MCF 10A (cell line): Measurements from ENCODE around the gene CCND3. TPM values are rescaled to one million over a fixed set of nuclear protein-coding genes. Genes with fewer than 3 reads are reported as not detected.

Experiments used
- BruUV-seq: library from RNA; stranded (reverse); fragments of 400-500 nt; replicated peaks from 2 replicates; lab custom pipeline; 2021; lab: Mats Ljungman, UMichigan
- CTCF ChIA-PET: fragments of 300-600 bp; sonication (Branson Sonifier 250); formaldehyde crosslinking; extraction: SDS; loops from one replicate; lab custom pipeline; 2021; ENCODE audit warnings: antibody characterized with exemption, inconsistent platforms; lab: Yijun Ruan, JAX
- POLR2A ChIA-PET: fragments of 300-600, 350-650 bp; sonication (Branson Sonifier 250); formaldehyde crosslinking; extraction: SDS; loops from one replicate; lab custom pipeline; 2020; ENCODE audit warnings: antibody characterized with exemption, inconsistent platforms; lab: Yijun Ruan, JAX
- DNase-seq: peaks from one replicate; pipeline ENCODE4 v3.0.0-alpha.2; 2018; ENCODE audit not compliant: unreplicated experiment
- H3K27ac Mint-ChIP-seq: one replicate; pipeline ENCODE4 v1.8.0; 2022; ENCODE audit warnings: mild to moderate bottlenecking, low read depth, mixed read lengths; ENCODE audit not compliant: unreplicated experiment
- H3K27me3 Mint-ChIP-seq: one replicate; pipeline ENCODE4 v1.8.0; 2022; ENCODE audit warnings: mixed read lengths; ENCODE audit not compliant: insufficient read depth, unreplicated experiment
- H3K36me3 Mint-ChIP-seq: one replicate; pipeline ENCODE4 v1.8.0; 2022; ENCODE audit warnings: mild to moderate bottlenecking, moderate library complexity, mixed read lengths; ENCODE audit not compliant: insufficient read depth, unreplicated experiment
- H3K4me1 Mint-ChIP-seq: one replicate; pipeline ENCODE4 v1.8.0; 2022; ENCODE audit warnings: mixed read lengths; ENCODE audit not compliant: insufficient read depth, unreplicated experiment
- H3K4me3 Mint-ChIP-seq: one replicate; pipeline ENCODE4 v1.8.0; 2022; ENCODE audit warnings: mild to moderate bottlenecking, moderate library complexity, mixed read lengths; ENCODE audit not compliant: unreplicated experiment
- H3K9me3 Mint-ChIP-seq: one replicate; pipeline ENCODE4 v1.8.0; 2022; ENCODE audit warnings: mixed read lengths; ENCODE audit not compliant: unreplicated experiment
- intact Hi-C: fragments of 100-400 bp; cut with micrococcal nuclease; formaldehyde crosslinking; loops from 2 replicates; pipeline ENCODE4 v1.14.1; 2022
- total RNA-seq: library from RNA; stranded (reverse); gene quantifications from 2 replicates; pipeline ENCODE4 v1.2.3, GENCODE V29; 2022
- TF ChIP-seq, protein P1 (sequence below): fragments of 200-600 bp; IDR thresholded peaks from one replicate; pipeline ENCODE4 v1.8.0; 2022; ENCODE audit warnings: antibody characterized with exemption, mild to moderate bottlenecking; ENCODE audit not compliant: unreplicated experiment

Gene CCND3
- total RNA-seq, 1 experiment from 2014 or later: 75.8 TPM

DNA sequence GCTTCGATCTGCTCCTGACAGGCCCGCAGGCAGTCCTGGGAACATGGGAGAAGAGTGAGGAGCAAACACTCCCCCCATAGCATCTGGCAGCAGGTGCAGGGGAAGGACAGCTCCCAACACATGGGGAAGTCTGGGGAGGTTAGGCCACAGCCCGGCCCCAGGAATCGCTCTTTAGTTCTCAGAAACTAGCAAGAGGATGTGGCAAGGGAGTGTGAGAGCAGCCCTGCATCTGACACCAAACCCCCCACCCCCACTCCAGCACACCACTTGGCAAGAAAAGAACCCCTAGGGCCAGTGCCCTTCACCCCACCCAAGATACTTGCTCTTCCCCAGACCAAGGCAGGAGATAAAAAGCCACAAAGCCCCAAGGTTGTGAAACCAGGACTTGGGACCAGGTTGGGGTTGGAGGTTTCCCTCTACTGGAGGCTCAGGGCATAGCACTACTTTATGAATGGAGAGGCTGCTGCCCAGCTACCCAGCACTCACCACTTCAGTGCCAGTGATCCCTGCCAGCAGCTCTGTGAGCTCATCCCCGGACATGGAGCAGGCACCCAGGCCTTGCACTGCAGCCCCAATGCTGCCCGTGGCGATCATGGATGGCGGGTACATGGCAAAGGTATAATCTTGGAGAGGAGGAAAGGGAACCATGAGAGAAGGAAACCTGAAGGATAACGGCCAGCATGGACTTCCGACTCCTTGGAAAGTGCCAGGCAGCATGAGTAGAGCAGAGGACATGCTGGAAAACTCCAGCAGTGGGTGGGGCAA is 5.4 kb downstream of the CCND3 start:
- Mint-ChIP-seq H3K9me3 (no peaks in the 10 kb centered on the region), H3K27ac (peak overlapping the region; percentile 25), H3K4me3 (no peak overlapping the region), H3K4me1 (peaks cover 31% of the 10 kb centered on the region), H3K27me3 (no peaks in the 10 kb centered on the region), H3K36me3 (peaks cover 94% of the 10 kb centered on the region)
- TF ChIP-seq, protein P1, sequence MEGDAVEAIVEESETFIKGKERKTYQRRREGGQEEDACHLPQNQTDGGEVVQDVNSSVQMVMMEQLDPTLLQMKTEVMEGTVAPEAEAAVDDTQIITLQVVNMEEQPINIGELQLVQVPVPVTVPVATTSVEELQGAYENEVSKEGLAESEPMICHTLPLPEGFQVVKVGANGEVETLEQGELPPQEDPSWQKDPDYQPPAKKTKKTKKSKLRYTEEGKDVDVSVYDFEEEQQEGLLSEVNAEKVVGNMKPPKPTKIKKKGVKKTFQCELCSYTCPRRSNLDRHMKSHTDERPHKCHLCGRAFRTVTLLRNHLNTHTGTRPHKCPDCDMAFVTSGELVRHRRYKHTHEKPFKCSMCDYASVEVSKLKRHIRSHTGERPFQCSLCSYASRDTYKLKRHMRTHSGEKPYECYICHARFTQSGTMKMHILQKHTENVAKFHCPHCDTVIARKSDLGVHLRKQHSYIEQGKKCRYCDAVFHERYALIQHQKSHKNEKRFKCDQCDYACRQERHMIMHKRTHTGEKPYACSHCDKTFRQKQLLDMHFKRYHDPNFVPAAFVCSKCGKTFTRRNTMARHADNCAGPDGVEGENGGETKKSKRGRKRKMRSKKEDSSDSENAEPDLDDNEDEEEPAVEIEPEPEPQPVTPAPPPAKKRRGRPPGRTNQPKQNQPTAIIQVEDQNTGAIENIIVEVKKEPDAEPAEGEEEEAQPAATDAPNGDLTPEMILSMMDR: peak; percentile 76
- no TSS peak for BruUV-seq
- POLR2A ChIA-PET: interaction anchor here (1.0 to 14.4 kb wide), 4 partner anchors 14 to 135 kb away, joined by 4 to 157 read pairs (median 72); partner anchors contain the start of genes BYSL, MED20 and TAF8
- DNase-seq: peak; percentile 93
- intact Hi-C loops: loop anchor here (1.0 to 5.0 kb wide), 6 partner anchors 16 to 149 kb away; partner anchors contain the start of genes TOMM6 and USP49
- CTCF ChIA-PET: interaction anchor here (0.5 to 10.1 kb wide), 26 partner anchors 8 to 1353 kb away, joined by 3 to 117 read pairs (median 4); partner anchors contain the start of genes BYSL, MED20, TAF8 and TOMM6

DNA sequence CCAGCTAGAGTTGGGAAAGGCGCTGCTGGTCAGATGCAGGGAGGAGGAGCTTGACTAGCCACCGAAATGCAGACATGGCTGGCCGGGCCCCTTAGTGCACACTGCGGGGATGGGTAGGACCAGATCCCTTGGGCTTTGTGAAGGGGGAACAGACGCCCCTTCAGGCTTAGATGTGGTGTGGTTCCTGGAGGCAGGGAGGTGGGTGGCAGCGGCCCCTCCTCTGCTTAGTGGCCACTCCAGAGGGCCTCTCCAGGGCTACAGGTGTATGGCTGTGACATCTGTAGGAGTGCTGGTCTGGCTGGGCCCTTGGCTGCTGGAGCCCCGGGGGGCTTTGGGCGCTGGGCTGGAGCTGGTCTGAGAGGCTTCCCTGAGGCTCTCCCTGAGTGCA is 5.9 kb downstream of the CCND3 start:
- POLR2A ChIA-PET: interaction anchor here (1.0 to 14.4 kb wide), 5 partner anchors 13 to 134 kb away, joined by 4 to 157 read pairs (median 9); partner anchors contain the start of genes BYSL, MED20 and TAF8

DNA sequence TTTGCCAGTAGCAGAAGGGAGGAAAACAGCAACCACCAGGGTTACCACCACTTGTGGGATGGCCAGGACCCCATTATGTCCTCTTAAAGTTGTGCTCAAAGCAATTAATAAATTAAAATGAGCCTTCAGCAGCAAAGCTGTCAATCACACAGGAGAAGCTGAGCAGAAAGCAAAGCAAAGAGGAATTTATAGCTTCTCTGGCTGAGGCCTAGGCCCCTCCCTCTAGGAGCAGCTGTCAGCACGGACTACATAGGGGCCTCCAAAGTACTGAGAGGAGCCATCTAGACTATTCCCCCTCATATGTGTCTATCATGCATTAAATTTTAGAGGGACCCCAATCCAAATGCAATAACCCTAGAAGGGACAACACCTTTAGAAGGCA is 6.4 kb downstream of the CCND3 start:
- Mint-ChIP-seq H3K9me3 (no peaks in the 10 kb centered on the region), H3K27me3 (no peaks in the 10 kb centered on the region), H3K4me1 (peaks cover 26% of the 10 kb centered on the region), H3K4me3 (no peak overlapping the region), H3K36me3 (peaks cover 93% of the 10 kb centered on the region), H3K27ac (no peak overlapping the region)
- TF ChIP-seq, protein P1: no peak
- CTCF ChIA-PET: interaction anchor here (0.7 to 10.1 kb wide), 11 partner anchors 12 to 136 kb away, joined by 3 to 117 read pairs (median 5); partner anchors contain the start of genes BYSL, MED20 and TAF8
- intact Hi-C loops: loop anchor here (5.0 kb wide), 1 partner anchor 148 kb away; the partner anchor contains the start of gene TOMM6
- DNase-seq: no peak
- POLR2A ChIA-PET: interaction anchor here (1.3 to 14.4 kb wide), 6 partner anchors 13 to 121 kb away, joined by 3 to 157 read pairs (median 8); partner anchors contain the start of genes BYSL, MED20 and TAF8
- BruUV-seq: TSS peak; percentile 48

More for the DNA sequence above, 5.9 kb downstream of the CCND3 start:
- Mint-ChIP-seq H3K27ac (no peak overlapping the region), H3K27me3 (no peaks in the 10 kb centered on the region), H3K4me3 (no peak overlapping the region), H3K9me3 (no peaks in the 10 kb centered on the region), H3K36me3 (peaks cover 93% of the 10 kb centered on the region), H3K4me1 (peaks cover 31% of the 10 kb centered on the region)
- DNase-seq: no peak
- CTCF ChIA-PET: interaction anchor here (0.6 to 10.1 kb wide), 16 partner anchors 8 to 333 kb away, joined by 3 to 117 read pairs (median 4); partner anchors contain the start of genes BYSL, MED20, TAF8 and TOMM6
- TF ChIP-seq, protein P1: no peak
- no TSS peak for BruUV-seq
- intact Hi-C loops: loop anchor here (1.0 to 5.0 kb wide), 6 partner anchors 15 to 148 kb away; partner anchors contain the start of genes TOMM6 and USP49
